Fibroblast of skin of left biceps (primary cell): Measurements from ENCODE around the gene DISP3.

Experiments
- DNase-seq, 2 experiments: peaks; one replicate each; pipeline ENCODE4 v3.0.0-alpha.2; 2013; ENCODE audit warnings: low read depth in 2 of 2

The DISP3 gene

DNA sequence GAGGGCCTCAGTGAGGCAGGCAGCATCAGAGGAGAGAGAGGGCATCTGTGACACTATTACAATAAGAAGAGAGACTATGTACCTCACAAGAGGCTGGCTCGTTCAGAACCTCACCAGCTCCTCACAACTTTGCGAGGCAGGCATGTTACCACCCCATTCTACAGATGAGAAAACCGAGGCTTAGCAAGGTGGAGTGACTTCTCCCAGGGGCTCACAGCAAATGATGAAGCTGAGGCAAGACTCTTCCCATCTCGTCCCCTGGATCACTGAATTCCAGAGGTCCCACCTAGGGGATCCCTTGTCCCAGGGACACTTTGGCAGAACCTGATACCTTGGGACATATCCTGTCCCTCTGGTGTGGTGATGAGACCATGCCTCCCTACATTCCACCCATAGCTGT is 64.4 kb downstream of the DISP3 start:
- DNase-seq: no peak

- no peak for DNase-seq
These were observed 64.8 kb downstream of the DISP3 start for GRCh38 chr1:11543796-11544195.

DNA sequence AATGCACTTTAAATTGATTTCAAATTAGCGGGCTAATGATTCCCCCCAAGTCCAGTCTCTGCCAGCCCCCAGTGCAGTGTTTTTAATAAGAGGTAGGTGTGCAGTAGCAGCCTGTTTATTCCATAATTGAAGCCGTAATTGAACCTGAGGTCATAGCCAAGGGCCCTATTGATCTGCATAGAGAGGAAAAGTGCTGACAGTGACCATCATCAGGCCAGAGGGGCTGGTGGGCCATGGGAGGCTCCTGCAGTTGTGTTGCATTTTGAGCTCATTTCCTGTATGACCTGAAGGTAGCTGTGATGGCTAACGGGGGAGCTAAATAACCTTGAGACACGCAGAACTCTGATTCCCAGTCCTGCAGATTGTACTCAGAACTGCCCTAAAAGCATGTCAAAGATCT is 67.5 kb downstream of the DISP3 start:
- no peak for DNase-seq

DNA sequence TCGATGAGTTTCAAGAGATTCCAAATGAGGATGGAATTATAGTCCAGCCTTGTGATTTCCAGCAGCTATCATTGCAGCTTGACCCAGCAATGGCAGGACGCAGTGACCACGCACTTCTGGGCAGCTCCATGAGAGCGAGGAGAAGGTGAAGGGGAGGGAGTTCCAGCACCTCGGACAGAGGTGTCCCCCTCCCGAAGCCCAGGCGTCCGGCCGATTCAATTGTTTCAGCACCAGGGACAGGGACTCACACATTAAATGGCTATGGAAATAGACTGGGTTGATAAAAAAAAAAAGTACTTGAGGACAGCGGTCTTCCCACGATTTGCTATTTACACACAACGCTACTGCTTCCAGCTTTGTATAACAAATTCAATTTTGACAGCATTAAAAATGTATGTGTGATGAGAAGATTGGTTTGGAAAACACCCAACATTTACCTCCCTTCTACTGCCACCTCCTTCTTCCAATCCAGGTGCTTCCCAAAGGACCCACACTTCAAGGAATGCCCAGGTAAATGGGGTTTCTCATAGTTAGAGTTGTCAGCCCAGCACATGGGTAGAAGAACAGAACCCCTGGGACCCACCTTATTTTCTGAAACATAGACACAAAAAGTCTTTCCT is 71.8 kb downstream of the DISP3 start:
- peak; percentile 37 to 39 for DNase-seq

- no peak for DNase-seq
These were observed 79.3 kb downstream of the DISP3 start for GRCh38 chr1:11558276-11558675.

DNA sequence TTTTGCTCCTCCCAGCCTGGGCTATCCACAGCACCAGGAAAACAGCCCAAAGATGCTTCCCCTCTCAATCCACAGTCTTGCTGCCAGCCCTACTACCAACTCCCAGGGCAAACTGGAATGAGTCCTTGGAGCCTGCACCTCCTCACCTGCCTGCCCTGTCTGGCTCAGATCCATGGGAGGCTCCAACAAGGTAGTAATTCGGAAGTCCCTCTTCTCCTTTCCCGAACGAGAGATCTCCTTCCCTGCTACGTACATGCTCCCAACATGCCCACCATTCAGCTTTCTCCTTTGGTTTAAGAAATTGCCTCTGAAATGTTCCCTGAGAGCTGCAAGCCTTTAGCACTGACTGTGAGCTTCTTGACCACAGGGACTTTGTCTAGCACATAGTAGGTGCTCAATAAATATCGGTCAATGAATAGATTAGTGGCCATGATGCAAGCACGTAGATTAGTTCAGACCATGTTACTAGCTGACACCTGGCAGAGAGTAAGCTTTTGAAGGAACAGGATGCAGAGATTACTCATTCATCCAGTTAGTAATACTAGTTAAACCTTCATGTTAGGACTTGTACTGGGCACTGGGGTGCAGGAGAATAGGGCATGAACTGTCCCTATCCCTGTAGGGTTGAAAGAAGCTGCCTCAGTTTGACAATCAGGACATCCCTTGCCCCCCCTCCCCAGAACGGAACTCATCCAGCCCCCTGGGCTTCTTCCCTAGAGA is 80.1 kb downstream of the DISP3 start:
- no peak for DNase-seq

GRCh38 chr1:11559591-11559970 is 80.6 kb downstream of the DISP3 start:
- no peak for DNase-seq

DNA sequence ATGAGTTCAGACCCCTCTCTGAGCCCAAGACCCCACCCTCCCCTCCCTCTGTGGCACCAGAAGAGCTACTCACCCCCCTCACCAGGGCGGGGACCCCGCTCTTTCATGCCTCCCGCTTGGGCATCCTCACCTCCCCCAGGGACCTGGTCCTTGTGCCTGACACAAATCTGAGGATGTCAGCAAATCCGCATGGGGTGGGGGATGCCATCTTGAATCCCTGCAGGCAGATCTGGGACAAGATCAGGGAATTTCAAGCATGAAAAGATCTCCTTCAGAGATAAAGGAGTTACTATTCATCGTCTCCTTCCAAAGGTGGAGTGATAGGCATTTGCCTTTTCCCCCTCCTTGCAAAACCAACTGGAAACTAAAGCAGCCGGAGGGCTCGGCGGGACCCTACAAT is 81.1 kb downstream of the DISP3 start:
- no peak for DNase-seq

DNA sequence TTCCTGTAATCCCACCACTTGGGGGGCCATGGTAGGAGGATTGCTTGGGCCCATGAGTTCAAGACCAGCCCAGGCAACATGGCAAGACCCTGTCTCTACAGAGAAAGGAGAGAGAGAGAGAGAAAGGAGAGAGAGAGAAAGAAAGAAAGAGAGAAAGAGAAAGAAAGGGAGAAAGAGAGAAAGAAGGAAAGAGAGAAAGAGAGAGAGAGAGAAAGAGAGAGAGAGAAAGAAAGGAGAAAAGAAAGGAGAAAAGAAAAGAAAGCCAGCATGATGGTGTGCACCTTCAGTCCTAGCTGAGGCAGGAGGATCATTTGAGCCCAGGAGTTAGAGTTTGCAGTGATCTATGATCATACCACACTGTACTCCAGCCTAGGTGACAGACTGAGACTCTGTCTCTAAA is 82.8 kb downstream of the DISP3 start:
- no peak for DNase-seq

DNA sequence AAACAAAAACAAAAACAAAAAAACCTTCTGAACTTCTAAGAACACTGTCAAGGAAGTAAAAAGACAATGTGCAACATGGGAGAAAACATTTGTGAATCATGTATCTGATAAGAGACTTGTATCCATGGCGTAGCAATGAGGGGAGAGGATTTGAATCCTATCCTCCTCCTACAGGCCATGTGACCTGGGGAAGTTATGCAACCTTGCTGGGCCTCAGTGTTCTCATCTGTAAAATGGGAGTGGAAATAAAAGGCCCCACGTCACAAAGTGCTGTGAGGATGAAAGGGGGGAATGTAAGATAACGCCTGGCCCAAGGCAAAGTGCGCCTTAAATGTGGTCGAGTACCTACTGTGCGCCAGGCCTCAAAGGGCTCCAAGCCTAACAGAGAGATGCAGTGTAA is 83.7 kb downstream of the DISP3 start:
- DNase-seq: no peak

GRCh38 chr1:11563560-11564069 is 84.7 kb downstream of the DISP3 start:
- no peak for DNase-seq

DNA sequence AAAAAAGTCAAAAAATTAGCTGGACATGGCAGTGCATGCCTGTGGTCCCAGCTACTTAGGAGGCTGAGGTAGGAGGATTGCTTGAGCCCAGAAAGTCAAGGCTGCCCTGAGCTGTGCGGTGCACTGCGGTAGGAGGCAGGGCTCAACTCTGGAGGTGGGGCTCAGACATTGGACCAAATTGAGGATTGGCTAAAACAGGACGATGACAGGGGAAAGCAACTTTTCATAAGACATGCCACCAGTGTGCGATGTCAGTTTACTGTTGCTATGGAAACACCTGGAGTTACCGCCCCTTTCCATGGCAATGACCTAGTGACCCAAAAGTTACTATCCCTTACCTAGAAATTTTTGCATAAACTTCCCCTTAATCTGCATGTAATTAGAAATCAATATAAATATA is 85.3 kb downstream of the DISP3 start:
- DNase-seq: no peak

GRCh38 chr1:11566042-11566850 is 87.3 kb downstream of the DISP3 start:
- DNase-seq: no peak

DNA sequence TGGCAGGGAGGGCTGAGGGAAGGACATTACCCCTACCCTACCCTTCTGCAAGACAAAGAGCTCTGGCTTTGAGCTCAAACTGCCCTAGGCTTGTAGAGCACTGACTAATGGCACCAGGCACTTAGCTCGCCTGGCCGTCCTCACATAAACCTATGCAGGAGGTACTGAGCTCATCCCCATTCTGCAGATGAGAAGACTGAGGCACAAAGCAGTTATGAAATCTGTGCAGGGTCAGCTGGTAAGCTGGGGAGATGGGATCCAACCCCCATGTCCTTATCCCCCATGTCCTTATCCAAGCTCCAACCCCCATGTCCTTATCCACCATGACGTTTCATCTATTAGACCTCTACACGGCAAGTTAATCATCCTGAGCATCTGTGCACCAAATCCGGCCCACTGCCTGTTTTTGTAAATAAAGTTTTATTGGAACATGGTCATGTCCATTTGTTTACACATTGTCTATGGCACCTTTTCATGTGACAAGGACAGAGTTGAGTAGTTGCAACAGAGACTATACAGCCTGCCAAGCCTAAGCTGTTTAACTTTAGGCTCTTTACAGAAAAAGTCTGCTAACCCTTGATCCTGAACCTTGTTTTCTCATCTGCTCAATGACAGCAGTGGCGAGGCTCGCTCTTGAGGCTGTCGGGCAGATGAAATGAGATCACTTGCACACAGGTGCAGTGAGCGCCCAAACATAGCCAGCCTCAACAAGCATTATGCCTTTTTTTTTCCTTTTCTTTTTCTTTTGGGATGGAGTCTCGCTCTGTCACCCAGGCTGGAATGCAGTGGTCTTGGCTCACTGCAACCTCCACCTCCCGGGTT is 88.5 kb downstream of the DISP3 start:
- no peak for DNase-seq

GRCh38 chr1:11568687-11569086 is 89.7 kb downstream of the DISP3 start:
- no peak for DNase-seq

- no peak for DNase-seq
These were observed 90.6 kb downstream of the DISP3 start for GRCh38 chr1:11569551-11569950.

DNA sequence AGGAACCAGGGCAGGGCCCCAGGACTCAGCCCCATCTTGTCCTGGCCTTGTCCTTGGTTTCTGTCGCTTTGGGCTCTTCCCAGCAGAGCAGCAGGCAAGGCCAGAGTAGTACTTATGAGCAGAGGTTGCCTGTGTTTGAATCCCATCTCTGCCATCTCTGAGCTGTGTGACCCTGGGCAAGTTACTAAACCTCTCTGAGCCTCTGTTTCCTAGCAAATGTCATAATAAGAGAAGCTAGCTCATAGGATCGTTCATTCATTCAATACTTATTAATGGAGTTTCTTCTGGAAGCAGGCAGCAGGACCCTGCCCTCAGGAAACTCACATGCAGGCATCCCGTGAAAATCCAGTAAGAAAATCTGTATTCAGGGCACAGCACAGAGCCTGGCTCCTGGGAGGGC is 91.0 kb downstream of the DISP3 start:
- DNase-seq: no peak

DNA sequence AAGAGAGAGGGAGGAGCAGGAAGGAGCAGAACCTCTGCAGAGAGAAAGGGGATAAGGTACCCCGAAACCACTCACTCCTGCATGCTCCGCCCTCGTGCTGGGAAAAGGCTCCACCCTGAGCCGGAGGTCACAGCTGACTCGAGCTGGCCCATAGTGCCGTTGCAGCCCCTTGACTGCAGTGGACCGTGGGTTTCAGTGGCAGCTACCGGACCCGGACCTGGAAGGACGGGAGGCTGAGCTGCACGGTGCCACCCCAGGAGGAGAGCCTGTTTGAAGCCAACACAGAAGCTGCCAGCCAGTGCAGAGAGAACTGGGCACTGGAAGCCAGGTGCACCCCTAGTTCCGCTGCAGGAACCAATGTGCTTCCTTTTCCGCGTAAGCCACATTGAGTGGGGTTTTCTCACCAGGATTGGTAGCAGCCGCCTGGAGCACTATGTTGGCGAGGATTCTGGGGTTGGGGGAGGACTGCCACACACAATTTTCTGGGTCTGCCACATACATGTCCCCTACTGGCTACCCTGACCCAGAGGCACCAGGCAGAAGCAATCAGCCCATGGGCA is 91.9 kb downstream of the DISP3 start:
- DNase-seq: no peak

- no peak for DNase-seq
These were observed 93.1 kb downstream of the DISP3 start for GRCh38 chr1:11571906-11572616.

GRCh38 chr1:11573116-11573692 is 94.2 kb downstream of the DISP3 start:
- no peak for DNase-seq

DNA sequence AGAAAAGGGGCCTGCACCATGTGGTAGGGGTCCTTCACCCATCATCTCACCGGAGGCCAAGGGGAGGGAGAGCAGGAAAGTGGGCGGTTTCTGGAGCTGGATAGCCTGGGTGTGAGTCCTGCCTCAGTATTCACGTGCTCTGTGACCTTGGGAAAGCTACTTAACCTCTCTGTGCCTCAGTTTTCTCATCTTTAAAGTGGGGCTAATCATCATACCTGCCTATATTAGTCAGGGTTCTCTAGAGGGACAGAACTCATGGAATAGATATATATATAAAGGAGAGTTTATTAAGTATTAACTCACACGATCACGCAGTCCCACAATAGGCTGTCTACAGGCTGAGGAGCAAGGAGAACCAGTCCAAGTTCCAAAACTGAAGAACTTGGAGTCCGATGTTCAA is 96.6 kb downstream of the DISP3 start:
- no peak for DNase-seq
